ENCODE data around the gene ABL1. TPM values are rescaled to one million over a fixed set of nuclear protein-coding genes. Genes with fewer than 3 reads are reported as not detected.

The ABL1 gene
- total RNA-seq, 1 experiment from 2014 or later: 83.6 TPM

- peaks cover 22 to 72% (median 51%) of the 10 kb centered on the region in 3 experiments for H3K36me3 Mint-ChIP-seq (ENCODE audit: insufficient read depth in 1 of 3, low read depth in 3 of 3)
Measured at GRCh38 chr9:130888146-130888885, 53.3 kb downstream of the ABL1 start.

More at GRCh38 chr9:130888146-130888885, 53.3 kb downstream of the ABL1 start:
- H3K27ac Mint-ChIP-seq: 0 out of 7 replicates have a peak overlapping the region, but pooled peaks of 1 of the 3 experiments have one; percentile 9
- H3K27ac ChIP-seq (ENCODE audit: insufficient read length, low read depth, low read length): no peak overlapping the region
- H2AK5ac ChIP-seq (ENCODE audit: insufficient read length, low read length): no peak overlapping the region
- H3K79me1 ChIP-seq (ENCODE audit: insufficient read depth, low read depth, low read length, poor library complexity, severe bottlenecking): no peaks in the 10 kb centered on the region
- no peaks in the 10 kb centered on the region for H3K27me3 ChIP-seq (ENCODE audit: insufficient read depth, low read length)
- no peak overlapping the region for H3K56ac ChIP-seq (ENCODE audit: insufficient read length, low read depth, low read length)
- no peak overlapping the region for H3T11ph ChIP-seq (ENCODE audit: low read length)
- TF ChIP-seq, protein P1, sequence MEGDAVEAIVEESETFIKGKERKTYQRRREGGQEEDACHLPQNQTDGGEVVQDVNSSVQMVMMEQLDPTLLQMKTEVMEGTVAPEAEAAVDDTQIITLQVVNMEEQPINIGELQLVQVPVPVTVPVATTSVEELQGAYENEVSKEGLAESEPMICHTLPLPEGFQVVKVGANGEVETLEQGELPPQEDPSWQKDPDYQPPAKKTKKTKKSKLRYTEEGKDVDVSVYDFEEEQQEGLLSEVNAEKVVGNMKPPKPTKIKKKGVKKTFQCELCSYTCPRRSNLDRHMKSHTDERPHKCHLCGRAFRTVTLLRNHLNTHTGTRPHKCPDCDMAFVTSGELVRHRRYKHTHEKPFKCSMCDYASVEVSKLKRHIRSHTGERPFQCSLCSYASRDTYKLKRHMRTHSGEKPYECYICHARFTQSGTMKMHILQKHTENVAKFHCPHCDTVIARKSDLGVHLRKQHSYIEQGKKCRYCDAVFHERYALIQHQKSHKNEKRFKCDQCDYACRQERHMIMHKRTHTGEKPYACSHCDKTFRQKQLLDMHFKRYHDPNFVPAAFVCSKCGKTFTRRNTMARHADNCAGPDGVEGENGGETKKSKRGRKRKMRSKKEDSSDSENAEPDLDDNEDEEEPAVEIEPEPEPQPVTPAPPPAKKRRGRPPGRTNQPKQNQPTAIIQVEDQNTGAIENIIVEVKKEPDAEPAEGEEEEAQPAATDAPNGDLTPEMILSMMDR (conservative IDR thresholded peaks at IDR 0.05): no peak
- H4K8ac ChIP-seq (replicated peaks; ENCODE audit: insufficient read length, low read depth, low read length): no peak overlapping the region
- H3K4me1 Mint-ChIP-seq: peaks cover 3 to 5% of the 10 kb centered on the region in 2 experiments; a peak in 3 of 4 replicates
- H2AFZ ChIP-seq (ENCODE audit: low read length): no peak overlapping the region
- no peaks in the 10 kb centered on the region for H3K9me3 Mint-ChIP-seq
- no peak overlapping the region for H3K4me2 ChIP-seq (ENCODE audit: insufficient read depth, insufficient read length, low read length)
- no CpG with 5 or more reads among the region's 22 CpGs for WGBS (ENCODE audit: extremely low coverage, insufficient read length, low lambda C conversion rate)
- H2BK15ac ChIP-seq (ENCODE audit: low read depth, low read length): no peak overlapping the region
- no peak overlapping the region for H3K9ac ChIP-seq (ENCODE audit: extremely low read depth, insufficient read length, low read length)
- H4K5ac ChIP-seq (ENCODE audit: insufficient read length, low read depth, low read length): no peak overlapping the region
- no peaks in the 10 kb centered on the region for H3K9me3 ChIP-seq (ENCODE audit: control insufficient read depth, low read depth, low read length)
- H2BK5ac ChIP-seq (ENCODE audit: insufficient read length, low read length): no peak overlapping the region
- no peaks in the 10 kb centered on the region for H3K23me2 ChIP-seq (ENCODE audit: insufficient read length, low read depth, low read length, poor library complexity, severe bottlenecking)
- H3K14ac ChIP-seq (ENCODE audit: insufficient read depth, low read length): no peak overlapping the region; the same call in 1 of the 2 replicates
- no peak overlapping the region for H3K4me3 Mint-ChIP-seq
- no peak overlapping the region for H3K4ac ChIP-seq (ENCODE audit: low read depth, low read length)
- H3K18ac ChIP-seq (ENCODE audit: insufficient read length, low read depth, low read length): no peak overlapping the region
- no peak overlapping the region for H2BK12ac ChIP-seq (ENCODE audit: insufficient read length, low read depth, low read length)
- no peak overlapping the region for H4K91ac ChIP-seq (ENCODE audit: insufficient read length, low read depth, low read length)
- H2BK120ac ChIP-seq (ENCODE audit: low read depth, low read length, poor library complexity, severe bottlenecking): no peak overlapping the region
- no peaks in the 10 kb centered on the region; the same call in 1 of the 2 replicates for H3K27me3 Mint-ChIP-seq (ENCODE audit: low read depth)
- DNase-seq: no peak
- no peaks in the 10 kb centered on the region for H3K4me1 ChIP-seq (ENCODE audit: insufficient read depth, low read length)
- H4K20me1 ChIP-seq (ENCODE audit: control insufficient read depth, insufficient read depth, insufficient read length): no peaks in the 10 kb centered on the region
- H3K79me2 ChIP-seq (ENCODE audit: insufficient read depth, low read length): no peaks in the 10 kb centered on the region
- no peak overlapping the region for H3K23ac ChIP-seq (ENCODE audit: insufficient read length, low read depth, low read length)
- no peak overlapping the region for H2BK20ac ChIP-seq (ENCODE audit: low read depth, low read length, poor library complexity, severe bottlenecking)
